GM20000 (cell line): ENCODE results near the gene CD3E.

Experiments
- DNase-seq: peaks from one replicate; pipeline ENCODE4 v3.0.0; 2012; ENCODE audit warnings: low spot score
- TF ChIP-seq, protein P1 (sequence below): IDR thresholded peaks from 2 replicates; pipeline ENCODE4 v1.5.1; 2012; ENCODE audit warnings: mild to moderate bottlenecking, control low read depth; ENCODE audit errors: extremely low read depth, missing control alignments

Gene CD3E

DNA sequence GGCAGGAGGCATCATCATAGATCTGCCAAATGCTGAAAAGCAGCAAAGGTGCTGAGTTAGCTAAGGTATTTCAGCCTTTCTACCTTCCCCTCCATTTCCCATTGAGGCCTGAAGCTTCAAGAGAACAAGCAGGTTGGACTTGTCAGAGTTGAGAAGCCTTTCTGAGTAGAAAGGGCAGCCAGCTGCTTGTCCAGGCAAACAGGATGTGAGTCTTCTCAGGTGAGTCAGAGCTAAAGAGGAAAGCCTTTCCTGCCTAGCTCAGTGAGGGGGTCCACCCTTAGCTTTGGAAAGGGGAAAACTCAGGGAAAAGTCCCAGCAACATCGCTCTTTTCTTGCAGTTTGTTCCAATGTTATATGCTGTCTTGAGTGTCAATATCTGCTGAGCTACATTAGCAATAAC lies 27.2 kb upstream of the CD3E start:
- peak; percentile 13 for DNase-seq
- TF ChIP-seq, protein P1, sequence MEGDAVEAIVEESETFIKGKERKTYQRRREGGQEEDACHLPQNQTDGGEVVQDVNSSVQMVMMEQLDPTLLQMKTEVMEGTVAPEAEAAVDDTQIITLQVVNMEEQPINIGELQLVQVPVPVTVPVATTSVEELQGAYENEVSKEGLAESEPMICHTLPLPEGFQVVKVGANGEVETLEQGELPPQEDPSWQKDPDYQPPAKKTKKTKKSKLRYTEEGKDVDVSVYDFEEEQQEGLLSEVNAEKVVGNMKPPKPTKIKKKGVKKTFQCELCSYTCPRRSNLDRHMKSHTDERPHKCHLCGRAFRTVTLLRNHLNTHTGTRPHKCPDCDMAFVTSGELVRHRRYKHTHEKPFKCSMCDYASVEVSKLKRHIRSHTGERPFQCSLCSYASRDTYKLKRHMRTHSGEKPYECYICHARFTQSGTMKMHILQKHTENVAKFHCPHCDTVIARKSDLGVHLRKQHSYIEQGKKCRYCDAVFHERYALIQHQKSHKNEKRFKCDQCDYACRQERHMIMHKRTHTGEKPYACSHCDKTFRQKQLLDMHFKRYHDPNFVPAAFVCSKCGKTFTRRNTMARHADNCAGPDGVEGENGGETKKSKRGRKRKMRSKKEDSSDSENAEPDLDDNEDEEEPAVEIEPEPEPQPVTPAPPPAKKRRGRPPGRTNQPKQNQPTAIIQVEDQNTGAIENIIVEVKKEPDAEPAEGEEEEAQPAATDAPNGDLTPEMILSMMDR, result no peak

DNA sequence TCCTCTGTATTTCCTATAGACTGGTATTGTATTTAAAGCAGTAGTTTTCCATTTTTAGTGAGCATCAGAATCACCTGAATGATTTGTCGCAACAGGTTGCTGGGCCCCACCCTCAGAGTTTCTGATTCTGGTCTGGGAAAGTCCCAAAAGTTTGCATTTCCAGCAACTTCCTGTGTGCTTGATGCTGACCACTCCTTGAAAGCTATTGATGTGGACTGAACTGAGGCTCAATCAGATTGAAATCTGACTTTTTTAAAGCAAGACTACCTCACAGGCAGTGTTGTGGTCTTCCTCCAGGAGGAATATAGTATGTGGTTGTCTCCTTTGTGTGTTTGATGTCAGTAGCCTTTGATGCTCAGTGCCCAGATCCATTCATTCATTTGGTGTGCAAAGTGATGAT lies 23.2 kb upstream of the CD3E start:
- DNase-seq, result peak; percentile 38
- TF ChIP-seq, protein P1, result no peak

DNA sequence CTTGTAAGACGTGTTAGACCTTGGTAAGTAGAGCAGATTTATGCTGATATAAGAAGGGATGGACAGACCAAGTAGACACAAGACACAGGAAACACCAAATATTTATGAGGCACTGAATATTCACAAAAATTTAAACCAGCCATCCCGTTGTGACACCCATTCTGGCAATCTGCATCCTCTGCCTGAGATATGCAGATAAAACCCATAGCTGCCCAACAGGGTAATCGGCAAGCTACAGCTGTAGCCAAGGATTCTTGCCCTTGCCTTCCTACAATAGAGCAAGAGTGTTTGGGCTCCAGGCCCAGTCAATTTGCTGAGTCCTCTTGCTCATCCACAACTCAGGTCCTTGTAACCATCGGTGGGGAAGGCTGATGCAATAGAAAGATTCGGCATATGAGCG lies 21.9 kb upstream of the CD3E start:
- TF ChIP-seq, protein P1, result no peak
- DNase-seq, result no peak

DNA sequence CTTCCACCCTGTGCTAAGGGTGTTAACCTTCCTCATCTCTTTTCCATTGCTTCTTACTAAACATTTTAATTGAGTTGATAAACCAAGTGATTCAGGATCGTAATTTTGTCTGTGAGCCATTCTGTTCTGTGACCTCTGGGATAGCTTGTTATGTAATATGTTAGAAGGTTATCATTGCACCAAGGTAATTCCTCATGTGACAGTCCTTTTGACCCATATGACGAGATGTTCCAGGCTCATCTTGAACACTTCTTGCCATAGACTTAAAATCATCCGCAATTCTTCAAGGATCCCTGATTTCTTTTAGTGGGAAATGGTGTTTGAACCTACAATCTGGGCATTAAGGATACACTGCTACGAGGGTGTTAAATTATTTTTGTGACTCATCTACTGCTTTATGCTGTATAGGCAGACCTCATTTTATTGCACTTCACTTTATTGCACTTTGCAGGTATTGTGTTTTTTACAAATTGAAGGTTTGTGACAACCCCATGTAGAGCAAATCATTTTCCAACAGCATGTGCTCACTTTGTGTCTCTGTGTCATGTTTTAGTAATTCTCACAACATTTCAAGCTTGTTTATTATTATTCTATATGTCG lies 21.4 kb upstream of the CD3E start:
- TF ChIP-seq, protein P1, result no peak

DNA sequence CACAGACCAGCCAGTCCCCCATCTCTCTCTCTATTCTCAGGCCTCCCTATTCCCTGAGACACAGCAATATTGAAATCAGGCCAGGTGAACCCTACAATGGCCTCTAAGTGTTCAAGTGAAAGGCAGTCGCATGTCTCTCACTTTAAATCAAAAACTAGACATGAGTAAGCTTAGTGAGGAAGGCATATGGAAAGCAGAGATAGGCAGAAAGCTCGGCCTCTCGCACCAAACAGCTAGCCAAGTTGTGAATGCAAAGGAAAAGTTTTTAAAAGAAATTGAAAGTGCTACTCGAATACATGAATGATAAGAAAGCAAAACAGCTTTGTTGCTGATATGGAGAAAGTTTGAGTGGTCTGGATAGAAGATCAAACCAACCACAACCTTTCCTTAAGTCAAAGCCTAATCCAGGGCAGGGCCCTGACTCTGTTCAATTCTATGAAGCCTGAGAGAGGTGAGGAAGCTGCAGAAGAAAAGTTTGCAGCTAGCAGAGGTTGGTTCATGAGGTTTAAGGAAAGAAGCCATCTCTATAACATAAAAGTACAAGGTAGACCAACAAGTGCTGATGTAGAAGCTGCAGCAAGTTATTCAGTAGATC lies 20.7 kb upstream of the CD3E start:
- TF ChIP-seq, protein P1, result no peak
- no peak for DNase-seq

More for the DNA sequence above, 21.4 kb upstream of the CD3E start:
- DNase-seq, result no peak

DNA sequence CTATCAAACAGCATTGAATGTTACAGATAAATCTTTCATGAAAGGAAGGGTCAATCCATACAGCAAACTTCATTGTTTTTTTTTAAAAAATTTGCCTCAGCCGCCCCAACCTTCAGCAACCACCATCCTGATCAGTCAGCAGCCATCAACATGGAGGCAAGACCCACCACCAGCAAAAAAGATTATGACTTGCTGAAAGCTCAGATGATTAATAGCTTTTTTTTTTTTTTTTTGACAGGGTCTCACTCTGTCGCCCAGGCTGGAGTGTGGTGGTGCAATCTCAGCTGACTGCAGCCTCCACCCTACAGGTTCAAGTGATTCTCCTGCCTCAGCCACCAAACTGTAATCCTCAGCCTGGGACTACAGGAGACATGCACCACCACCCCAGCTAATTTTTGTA lies 18.0 kb upstream of the CD3E start:
- no peak for DNase-seq
- TF ChIP-seq, protein P1, result no peak

DNA sequence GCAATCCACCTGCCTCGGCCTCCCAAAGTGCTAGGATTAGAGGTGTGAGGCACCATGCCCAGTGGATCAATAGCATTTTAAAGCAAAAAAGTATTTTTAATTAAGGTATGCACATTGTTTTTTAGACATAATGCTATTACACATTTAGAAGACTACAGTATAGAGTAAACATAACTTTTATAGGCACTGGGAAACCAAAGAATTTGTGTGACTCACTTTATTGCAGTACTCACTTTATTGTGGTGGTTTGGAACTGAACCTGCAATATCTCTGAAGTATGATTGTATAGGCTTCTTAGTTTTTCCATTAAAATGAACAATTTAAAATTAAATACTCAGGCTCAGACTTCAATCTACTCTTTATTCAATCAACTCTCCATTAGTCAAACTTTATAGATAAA lies 17.5 kb upstream of the CD3E start:
- TF ChIP-seq, protein P1, result no peak
- DNase-seq, result no peak
